HG02970 (cell line): ENCODE results near the gene IZUMO1.
"Not testable (repeated sequence)": the region's sequence is repeated elsewhere in the genome, so short reads cannot be mapped to it uniquely, and the experiment has no call there.

Source experiments
- ATAC-seq: cut with Tn5 transposase; IDR thresholded peaks from one replicate; pipeline ENCODE4 v1.9.1; 2021; ENCODE audit warnings: mild to moderate bottlenecking, moderate library complexity, moderate number of reproducible peaks; ENCODE audit not compliant: unreplicated experiment, low FRiP score

The IZUMO1 gene

GRCh38 chr19:48746738-48747575 is at the start of gene IZUMO1:
TSS of gene IZUMO1 (minus strand) at chr19:48746909. CDS start at chr19:48745859, 1,050 bp downstream.
- ATAC-seq: no peak

- no peak for ATAC-seq
Observed at GRCh38 chr19:48795685-48796070, 49.0 kb upstream of the IZUMO1 start.

GRCh38 chr19:48795055-48795684 is 48.5 kb upstream of the IZUMO1 start:
- ATAC-seq: peak; percentile 73

- no peak for ATAC-seq
Observed at GRCh38 chr19:48794291-48794690, 47.6 kb upstream of the IZUMO1 start.

- no peak for ATAC-seq
Observed at GRCh38 chr19:48793271-48793670, 46.6 kb upstream of the IZUMO1 start.

GRCh38 chr19:48787331-48787730 is 40.6 kb upstream of the IZUMO1 start:
- ATAC-seq: not testable (repeated sequence)

GRCh38 chr19:48786422-48786821 is 39.7 kb upstream of the IZUMO1 start:
- not testable (repeated sequence) for ATAC-seq

GRCh38 chr19:48784527-48784926 is 37.8 kb upstream of the IZUMO1 start:
- ATAC-seq: no peak

GRCh38 chr19:48780631-48781391 is 34.1 kb upstream of the IZUMO1 start:
- ATAC-seq: no peak

- no peak for ATAC-seq
Observed at GRCh38 chr19:48779636-48780035, 32.9 kb upstream of the IZUMO1 start.

- ATAC-seq: no peak
Observed at GRCh38 chr19:48777720-48778119, 31.0 kb upstream of the IZUMO1 start.

GRCh38 chr19:48777139-48777538 is 30.4 kb upstream of the IZUMO1 start:
- no peak for ATAC-seq

GRCh38 chr19:48772503-48772953 is 25.8 kb upstream of the IZUMO1 start:
- no peak for ATAC-seq

- no peak for ATAC-seq
Observed at GRCh38 chr19:48770734-48771472, 24.2 kb upstream of the IZUMO1 start.

GRCh38 chr19:48770266-48770665 is 23.6 kb upstream of the IZUMO1 start:
- no peak for ATAC-seq

GRCh38 chr19:48768994-48769713 is 22.4 kb upstream of the IZUMO1 start:
- ATAC-seq: no peak

GRCh38 chr19:48768171-48768753 is 21.6 kb upstream of the IZUMO1 start:
- ATAC-seq: not testable (repeated sequence)

- not testable (repeated sequence) for ATAC-seq
Observed at GRCh38 chr19:48765816-48766215, 19.1 kb upstream of the IZUMO1 start.

GRCh38 chr19:48760504-48761205 is 13.9 kb upstream of the IZUMO1 start:
- no peak for ATAC-seq
